ENCODE results near the gene ARVCF. TPM values are rescaled to one million over a fixed set of nuclear protein-coding genes. Genes with fewer than 3 reads are reported as not detected.

ARVCF gene
- polyA plus RNA-seq, 1 of the 3 experiments (the other 2 are of a cell fraction), result 27.4 TPM

- Histone ChIP-seq H3K79me2 (ENCODE audit: insufficient read depth) (peaks cover 56% of the 10 kb centered on the region), H3F3A (replicated peaks; ENCODE audit: insufficient read depth) (no peaks in the 10 kb centered on the region), H3K27ac (ENCODE audit: low read depth in 2 of 2, low read length in 1 of 2) (no peak overlapping the region), H3K36me3 (replicated peaks in 1 of 2; ENCODE audit: control insufficient read depth in 1 of 2, insufficient read depth in 2 of 2, low read length in 1 of 2) (no peaks in the 10 kb centered on the region), H3K4me2 (no peak overlapping the region), H3K9me2 (no peaks in the 10 kb centered on the region), H3K9me3 (no peaks in the 10 kb centered on the region), H4K20me1 (ENCODE audit: insufficient read depth) (peaks cover 23% of the 10 kb centered on the region; the same call in 1 of the 2 replicates), H3K27me3 (ENCODE audit: insufficient read depth) (no peaks in the 10 kb centered on the region), H3K4me1 (ENCODE audit: control insufficient read depth in 1 of 2, insufficient read depth in 2 of 2, low read depth in 1 of 2, low read length in 1 of 2) (peaks cover 0 to 35% of the 10 kb centered on the region in 2 experiments; a peak in 1 of 4 replicates), H2AFZ (ENCODE audit: low read depth) (no peak overlapping the region), H3K9ac (no peak overlapping the region), H3K4me3 (ENCODE audit: low read depth in 2 of 2, low read length in 1 of 2) (no peak overlapping the region)
- 96% methylated on average over 13 of the region's 15 CpGs for WGBS (ENCODE audit: low lambda C conversion rate)
- DNase-seq, result no peak
- TF ChIP-seq NRF1 (IDR thresholded peaks at IDR 0.05; ENCODE audit: low read depth, low read length) (no peak), TAF1 (IDR thresholded peaks at IDR 0.05; ENCODE audit: borderline replicate concordance, low read depth, low read length) (no peak), TEAD4 (IDR thresholded peaks at IDR 0.05; ENCODE audit: borderline replicate concordance, insufficient read depth) (no peak), EP300 (IDR thresholded peaks at IDR 0.05; ENCODE audit: borderline replicate concordance in 1 of 2, low read depth in 1 of 2, low read length in 1 of 2) (no peak), CHD2 (IDR thresholded peaks at IDR 0.05; ENCODE audit: low read length, partially characterized antibody) (no peak), EZH2phosphoT487 (IDR thresholded peaks at IDR 0.05; ENCODE audit: borderline replicate concordance, low read depth) (no peak), RXRA (IDR thresholded peaks at IDR 0.05; ENCODE audit: borderline replicate concordance, low read depth) (no peak), ZBTB33 (IDR thresholded peaks at IDR 0.05; ENCODE audit: borderline replicate concordance, low read depth) (no peak), YY1 (IDR thresholded peaks at IDR 0.05; ENCODE audit: low read depth) (no peak), RFX5 (IDR thresholded peaks at IDR 0.05; ENCODE audit: low read length) (no peak), MXI1 (IDR thresholded peaks at IDR 0.05; ENCODE audit: low read depth, low read length) (no peak), MEF2A (IDR thresholded peaks at IDR 0.05; ENCODE audit: borderline replicate concordance, low read depth) (no peak)
- TF ChIP-seq, protein P1, sequence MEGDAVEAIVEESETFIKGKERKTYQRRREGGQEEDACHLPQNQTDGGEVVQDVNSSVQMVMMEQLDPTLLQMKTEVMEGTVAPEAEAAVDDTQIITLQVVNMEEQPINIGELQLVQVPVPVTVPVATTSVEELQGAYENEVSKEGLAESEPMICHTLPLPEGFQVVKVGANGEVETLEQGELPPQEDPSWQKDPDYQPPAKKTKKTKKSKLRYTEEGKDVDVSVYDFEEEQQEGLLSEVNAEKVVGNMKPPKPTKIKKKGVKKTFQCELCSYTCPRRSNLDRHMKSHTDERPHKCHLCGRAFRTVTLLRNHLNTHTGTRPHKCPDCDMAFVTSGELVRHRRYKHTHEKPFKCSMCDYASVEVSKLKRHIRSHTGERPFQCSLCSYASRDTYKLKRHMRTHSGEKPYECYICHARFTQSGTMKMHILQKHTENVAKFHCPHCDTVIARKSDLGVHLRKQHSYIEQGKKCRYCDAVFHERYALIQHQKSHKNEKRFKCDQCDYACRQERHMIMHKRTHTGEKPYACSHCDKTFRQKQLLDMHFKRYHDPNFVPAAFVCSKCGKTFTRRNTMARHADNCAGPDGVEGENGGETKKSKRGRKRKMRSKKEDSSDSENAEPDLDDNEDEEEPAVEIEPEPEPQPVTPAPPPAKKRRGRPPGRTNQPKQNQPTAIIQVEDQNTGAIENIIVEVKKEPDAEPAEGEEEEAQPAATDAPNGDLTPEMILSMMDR (IDR thresholded peaks at IDR 0.05), result no peak
- TF ChIP-seq, protein P2, sequence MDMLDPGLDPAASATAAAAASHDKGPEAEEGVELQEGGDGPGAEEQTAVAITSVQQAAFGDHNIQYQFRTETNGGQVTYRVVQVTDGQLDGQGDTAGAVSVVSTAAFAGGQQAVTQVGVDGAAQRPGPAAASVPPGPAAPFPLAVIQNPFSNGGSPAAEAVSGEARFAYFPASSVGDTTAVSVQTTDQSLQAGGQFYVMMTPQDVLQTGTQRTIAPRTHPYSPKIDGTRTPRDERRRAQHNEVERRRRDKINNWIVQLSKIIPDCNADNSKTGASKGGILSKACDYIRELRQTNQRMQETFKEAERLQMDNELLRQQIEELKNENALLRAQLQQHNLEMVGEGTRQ (IDR thresholded peaks at IDR 0.05; ENCODE audit: borderline replicate concordance, low read depth, low read length), result no peak
- CTCF ChIA-PET, result interaction anchor here (2.2 kb wide), 1 partner anchor 11 kb away, joined by 8 read pairs; no protein-coding TSS in a partner anchor
- POLR2A ChIA-PET, result no interaction called here
These were observed 8.2 kb upstream of the ARVCF start for GRCh38 chr22:20024650-20025397.

Measured in SK-N-SH (cell line).